Measurements from ENCODE around the gene EIPR1. TPM values are rescaled to one million over a fixed set of nuclear protein-coding genes. Genes with fewer than 3 reads are reported as not detected.

EIPR1 gene
- total RNA-seq, 1 experiment from 2014 or later, result 27.8 TPM

DNA sequence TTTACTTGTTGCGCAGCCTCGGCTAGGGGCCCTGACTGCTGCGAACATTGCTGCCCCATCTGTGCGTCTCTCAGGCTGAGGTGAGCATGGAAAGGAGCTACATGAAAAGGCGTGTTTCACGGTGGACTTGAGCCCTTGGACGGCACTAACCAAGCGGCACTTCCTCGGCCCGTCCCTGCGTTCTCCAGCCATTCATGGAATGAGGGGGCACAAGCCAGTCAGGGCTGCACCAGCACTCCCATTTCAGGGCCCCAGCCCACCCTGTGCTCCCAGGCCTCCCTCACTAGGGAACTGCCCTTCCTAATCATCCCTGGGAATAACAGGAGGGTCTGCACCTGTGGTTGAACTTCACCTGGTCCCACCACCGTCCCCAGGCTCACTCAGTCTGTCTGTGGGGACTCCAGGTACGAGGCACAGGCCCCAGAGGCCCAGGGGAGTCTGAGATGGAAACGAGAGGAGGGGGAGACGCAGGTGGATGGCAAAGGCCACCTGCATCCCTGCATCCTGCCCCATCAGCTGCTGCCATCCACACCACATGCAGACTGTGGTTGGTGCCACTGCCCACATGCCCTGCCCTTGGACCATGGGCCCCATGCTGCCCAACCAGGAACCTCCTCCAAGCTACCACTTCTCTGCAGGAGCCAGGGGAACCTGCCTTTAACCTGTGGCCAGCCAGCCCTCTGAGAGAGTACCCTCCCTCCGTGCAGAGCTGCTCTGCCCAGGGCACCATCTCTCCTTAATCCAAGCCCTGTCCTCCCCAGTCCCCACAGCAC is 99.7 kb downstream of the EIPR1 start:
- Histone ChIP-seq H3K79me1 (ENCODE audit: insufficient read depth, low read depth, low read length, poor library complexity, severe bottlenecking) (no peaks in the 10 kb centered on the region), H3K23me2 (ENCODE audit: insufficient read length, low read depth, low read length, poor library complexity, severe bottlenecking) (no peaks in the 10 kb centered on the region), H4K5ac (ENCODE audit: insufficient read length, low read depth, low read length) (no peak overlapping the region), H2AFZ (ENCODE audit: low read length) (no peak overlapping the region), H3K27me3 (ENCODE audit: insufficient read depth, low read length) (no peaks in the 10 kb centered on the region), H3K4me1 (ENCODE audit: insufficient read depth, low read length) (no peaks in the 10 kb centered on the region), H3K14ac (ENCODE audit: insufficient read depth, low read length) (peak overlapping the region; percentile 35; the same call in 1 of the 2 replicates), H4K91ac (ENCODE audit: insufficient read length, low read depth, low read length) (no peak overlapping the region), H4K20me1 (ENCODE audit: control insufficient read depth, insufficient read depth, insufficient read length) (no peaks in the 10 kb centered on the region), H3K4me2 (ENCODE audit: insufficient read depth, insufficient read length, low read length) (no peak overlapping the region), H4K8ac (replicated peaks; ENCODE audit: insufficient read length, low read depth, low read length) (no peak overlapping the region), H2BK5ac (ENCODE audit: insufficient read length, low read length) (no peak overlapping the region), H2AK5ac (ENCODE audit: insufficient read length, low read length) (no peak overlapping the region), H3K23ac (ENCODE audit: insufficient read length, low read depth, low read length) (no peak overlapping the region), H2BK20ac (ENCODE audit: low read depth, low read length, poor library complexity, severe bottlenecking) (no peak overlapping the region), H2BK12ac (ENCODE audit: insufficient read length, low read depth, low read length) (no peak overlapping the region), H3K56ac (ENCODE audit: insufficient read length, low read depth, low read length) (no peak overlapping the region), H3K79me2 (ENCODE audit: insufficient read depth, low read length) (no peaks in the 10 kb centered on the region), H2BK120ac (ENCODE audit: low read depth, low read length, poor library complexity, severe bottlenecking) (no peak overlapping the region), H3K18ac (ENCODE audit: insufficient read length, low read depth, low read length) (no peak overlapping the region), H3K27ac (ENCODE audit: insufficient read length, low read depth, low read length) (no peak overlapping the region), H3K9ac (ENCODE audit: extremely low read depth, insufficient read length, low read length) (no peak overlapping the region), H2BK15ac (ENCODE audit: low read depth, low read length) (no peak overlapping the region), H3T11ph (ENCODE audit: low read length) (no peak overlapping the region), H3K4ac (ENCODE audit: low read depth, low read length) (no peak overlapping the region), H3K9me3 (ENCODE audit: control insufficient read depth, low read depth, low read length) (no peaks in the 10 kb centered on the region)
- no peak overlapping the region for H3K4me3 Mint-ChIP-seq
- no CpG with 5 or more reads among the region's 16 CpGs for WGBS (ENCODE audit: extremely low coverage, insufficient read length, low lambda C conversion rate)
- peak; percentile 20 for DNase-seq
- no peak for TF ChIP-seq CTCF (conservative IDR thresholded peaks at IDR 0.05)
- peaks cover 18% of the 10 kb centered on the region in 2 experiments for H3K4me1 Mint-ChIP-seq
- peaks cover 10 to 17% of the 10 kb centered on the region in 2 experiments for H3K9me3 Mint-ChIP-seq
- 0 out of 7 replicates have a peak overlapping the region, but pooled peaks of 1 of the 3 experiments have one; percentile 28 for H3K27ac Mint-ChIP-seq
- peaks cover 5 to 17% (median 14%) of the 10 kb centered on the region in 3 experiments; a peak in 6 of 7 replicates for H3K36me3 Mint-ChIP-seq (ENCODE audit: insufficient read depth in 1 of 3, low read depth in 3 of 3)
- no peaks in the 10 kb centered on the region for H3K27me3 Mint-ChIP-seq (ENCODE audit: low read depth)
